CD4-positive, alpha-beta T cell treated with Interleukin-6 at 100 ng/mL for 8 hours (primary cell): ENCODE results near the gene CLDN18.

Experiments used
- DNase-seq: peaks from one replicate; pipeline ENCODE4 v3.0.0-alpha.2; 2020; ENCODE audit warnings: mixed read lengths, low spot score

CLDN18 gene

GRCh38 chr3:138025553-138025952 lies 15.6 kb downstream of the CLDN18 start:
- DNase-seq: no peak

- DNase-seq: no peak
Observed at GRCh38 chr3:138027821-138028220, 17.9 kb downstream of the CLDN18 start.

- DNase-seq: no peak
Observed at GRCh38 chr3:138030734-138031280, 20.8 kb downstream of the CLDN18 start.

- no peak for DNase-seq
Observed at GRCh38 chr3:138031536-138031935, 21.6 kb downstream of the CLDN18 start.

GRCh38 chr3:138032567-138032966 lies 22.6 kb downstream of the CLDN18 start:
- no peak for DNase-seq

- no peak for DNase-seq
Observed at GRCh38 chr3:138033202-138033691, 23.3 kb downstream of the CLDN18 start.

- DNase-seq: no peak
Observed at GRCh38 chr3:138034918-138035317, 25.0 kb downstream of the CLDN18 start.

- DNase-seq: no peak
Observed at GRCh38 chr3:138036572-138036971, 26.6 kb downstream of the CLDN18 start.

GRCh38 chr3:138038725-138039462 lies 28.9 kb downstream of the CLDN18 start:
- DNase-seq: no peak

GRCh38 chr3:138042043-138042442 lies 32.1 kb downstream of the CLDN18 start:
- DNase-seq: no peak

- DNase-seq: no peak
Observed at GRCh38 chr3:138043266-138044029, 33.5 kb downstream of the CLDN18 start.

- no peak for DNase-seq
Observed at GRCh38 chr3:138046085-138046484, 36.1 kb downstream of the CLDN18 start.

GRCh38 chr3:138046955-138047354 lies 37.0 kb downstream of the CLDN18 start:
- no peak for DNase-seq

GRCh38 chr3:138047596-138048158 lies 37.7 kb downstream of the CLDN18 start:
- DNase-seq: no peak

- no peak for DNase-seq
Observed at GRCh38 chr3:138049157-138049919, 39.4 kb downstream of the CLDN18 start.

GRCh38 chr3:138051947-138052802 lies 42.2 kb downstream of the CLDN18 start:
- no peak for DNase-seq

GRCh38 chr3:138054057-138054456 lies 44.1 kb downstream of the CLDN18 start:
- DNase-seq: no peak

GRCh38 chr3:138057384-138057783 lies 47.4 kb downstream of the CLDN18 start:
- DNase-seq: no peak

GRCh38 chr3:138059261-138059660 lies 49.3 kb downstream of the CLDN18 start:
- DNase-seq: no peak

- DNase-seq: no peak
Observed at GRCh38 chr3:138060792-138061191, 50.8 kb downstream of the CLDN18 start.

GRCh38 chr3:138062037-138062436 lies 52.1 kb downstream of the CLDN18 start:
- DNase-seq: no peak
